ENCODE measurements around the gene OSBPL2.

The OSBPL2 gene

GRCh38 chr20:62240020-62240685 is 1.8 kb downstream of the OSBPL2 start:
- peaks cover 9% of the 10 kb centered on the region for H3K4me1 ChIP-seq (ENCODE audit: low read depth, poor library complexity, severe bottlenecking)
- no peak overlapping the region for H3K4me2 ChIP-seq
- no peaks in the 10 kb centered on the region for H4K20me1 ChIP-seq (ENCODE audit: insufficient read depth)
- H3K9ac ChIP-seq, result no peak overlapping the region
- H3K27me3 ChIP-seq (ENCODE audit: insufficient read depth, low read depth), result peaks cover 12% of the 10 kb centered on the region; the same call in 1 of the 2 replicates
- no peak overlapping the region for H3K27ac ChIP-seq
- no peak overlapping the region for H2AFZ ChIP-seq (ENCODE audit: low read depth)
- TF ChIP-seq CTCF (conservative IDR thresholded peaks at IDR 0.05; ENCODE audit: low read depth, low read length), result no peak
- H3K36me3 ChIP-seq (ENCODE audit: insufficient read depth), result no peaks in the 10 kb centered on the region
- H3K4me3 ChIP-seq (IDR thresholded peaks at IDR 0.05; ENCODE audit: insufficient read depth, low read depth, low read length), result no peak overlapping the region
- H3K79me2 ChIP-seq (ENCODE audit: insufficient read depth, low read depth), result no peaks in the 10 kb centered on the region; the same call in 1 of the 2 replicates

DNA sequence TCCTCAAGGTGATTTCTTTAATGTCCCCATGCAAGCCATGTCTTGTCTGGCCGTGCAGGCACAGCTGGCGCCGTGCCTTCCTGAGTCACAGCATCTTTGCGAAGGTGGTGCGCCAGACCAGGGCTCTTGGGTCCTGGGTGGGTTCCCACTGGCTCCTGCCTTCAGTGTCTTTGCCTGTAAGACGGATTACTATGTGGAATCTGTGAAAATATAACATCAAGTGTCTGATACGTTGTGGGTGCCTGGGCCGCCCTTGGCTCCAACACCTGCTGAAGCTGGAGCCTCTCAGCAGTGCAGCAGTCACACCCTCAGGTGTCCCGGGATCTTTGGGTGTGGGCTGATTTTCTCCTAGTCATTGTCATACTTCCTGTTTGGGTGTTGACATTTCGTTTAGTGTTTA is 3.2 kb downstream of the OSBPL2 start:
- Histone ChIP-seq H3K4me3 (IDR thresholded peaks at IDR 0.05; ENCODE audit: insufficient read depth, low read depth, low read length) (no peak overlapping the region), H3K27me3 (ENCODE audit: insufficient read depth, low read depth) (no peaks in the 10 kb centered on the region), H3K4me1 (ENCODE audit: low read depth, poor library complexity, severe bottlenecking) (peaks cover 9% of the 10 kb centered on the region), H3K27ac (no peak overlapping the region), H3K4me2 (no peak overlapping the region), H3K79me2 (ENCODE audit: insufficient read depth, low read depth) (no peaks in the 10 kb centered on the region; the same call in 1 of the 2 replicates), H3K36me3 (ENCODE audit: insufficient read depth) (no peaks in the 10 kb centered on the region), H3K9ac (no peak overlapping the region), H2AFZ (ENCODE audit: low read depth) (no peak overlapping the region), H4K20me1 (ENCODE audit: insufficient read depth) (no peaks in the 10 kb centered on the region)
- TF ChIP-seq CTCF (conservative IDR thresholded peaks at IDR 0.05; ENCODE audit: low read depth, low read length), result no peak

DNA sequence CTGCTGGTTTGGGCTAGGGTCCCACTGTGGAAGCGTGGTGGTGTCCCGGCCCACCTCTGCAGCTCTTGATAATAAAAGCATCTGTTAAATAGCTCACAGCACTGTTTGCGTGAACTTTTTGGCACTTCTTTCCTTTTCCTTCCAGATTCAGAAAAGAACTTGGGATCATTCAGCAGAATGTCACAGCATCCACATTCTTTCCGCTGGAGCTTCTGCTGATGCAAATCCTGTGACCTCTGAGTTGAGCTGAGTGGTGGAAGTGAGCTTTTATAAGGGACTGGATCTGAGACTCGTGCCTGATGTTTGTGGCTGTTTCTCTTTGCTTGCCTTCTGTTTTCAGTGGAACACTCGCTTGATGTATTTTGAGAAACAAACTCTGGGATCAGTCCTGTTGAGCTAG is 3.9 kb downstream of the OSBPL2 start:
- Histone ChIP-seq H3K27ac (no peak overlapping the region), H3K4me3 (IDR thresholded peaks at IDR 0.05; ENCODE audit: insufficient read depth, low read depth, low read length) (no peak overlapping the region), H3K4me1 (ENCODE audit: low read depth, poor library complexity, severe bottlenecking) (peaks cover 9% of the 10 kb centered on the region), H3K36me3 (ENCODE audit: insufficient read depth) (no peaks in the 10 kb centered on the region), H3K79me2 (ENCODE audit: insufficient read depth, low read depth) (no peaks in the 10 kb centered on the region; the same call in 1 of the 2 replicates), H3K9ac (no peak overlapping the region), H2AFZ (ENCODE audit: low read depth) (no peak overlapping the region), H3K27me3 (ENCODE audit: insufficient read depth, low read depth) (no peaks in the 10 kb centered on the region), H4K20me1 (ENCODE audit: insufficient read depth) (no peaks in the 10 kb centered on the region), H3K4me2 (no peak overlapping the region)
- no peak for TF ChIP-seq CTCF (conservative IDR thresholded peaks at IDR 0.05; ENCODE audit: low read depth, low read length)

- Histone ChIP-seq H3K36me3 (ENCODE audit: insufficient read depth) (no peaks in the 10 kb centered on the region), H2AFZ (ENCODE audit: low read depth) (no peak overlapping the region), H3K79me2 (ENCODE audit: insufficient read depth, low read depth) (no peaks in the 10 kb centered on the region; the same call in 1 of the 2 replicates), H3K9ac (no peak overlapping the region), H3K4me1 (ENCODE audit: low read depth, poor library complexity, severe bottlenecking) (peaks cover 6% of the 10 kb centered on the region), H3K27me3 (ENCODE audit: insufficient read depth, low read depth) (no peaks in the 10 kb centered on the region), H3K4me2 (no peak overlapping the region), H4K20me1 (ENCODE audit: insufficient read depth) (no peaks in the 10 kb centered on the region), H3K4me3 (IDR thresholded peaks at IDR 0.05; ENCODE audit: insufficient read depth, low read depth, low read length) (no peak overlapping the region), H3K27ac (no peak overlapping the region)
- no peak for TF ChIP-seq CTCF (conservative IDR thresholded peaks at IDR 0.05; ENCODE audit: low read depth, low read length)
Observed at GRCh38 chr20:62243106-62243505, 4.8 kb downstream of the OSBPL2 start.
